Mesothelial cell of epicardium (in vitro differentiated cells): ENCODE results near the gene LAG3. TPM values are rescaled to one million over a fixed set of nuclear protein-coding genes. Genes with fewer than 3 reads are reported as not detected.
A peak's percentile ranks its signal among the peaks of the same experiment; 100 is the strongest.

ENCODE experiments used
- DNase-seq, 2 experiments: peaks; one replicate each; pipeline ENCODE4 v3.0.0; 2021; ENCODE audit warnings: low spot score in 2 of 2; ENCODE audit not compliant: unreplicated experiment in 2 of 2
- H3K27ac Mint-ChIP-seq: 2 replicates; pipeline ENCODE4 v1.8.0; 2021; ENCODE audit warnings: mixed read lengths
- H3K27me3 Mint-ChIP-seq: 2 replicates; pipeline ENCODE4 v1.8.0; 2021; ENCODE audit warnings: low read depth, mixed read lengths
- H3K36me3 Mint-ChIP-seq: 2 replicates; pipeline ENCODE4 v1.8.0; 2021; ENCODE audit warnings: mixed read lengths
- H3K4me1 Mint-ChIP-seq: 2 replicates; pipeline ENCODE4 v1.8.0; 2021; ENCODE audit warnings: mixed read lengths
- H3K4me3 Mint-ChIP-seq: 2 replicates; pipeline ENCODE4 v1.8.0; 2021; ENCODE audit warnings: mild to moderate bottlenecking, moderate library complexity, mixed read lengths
- H3K9me3 Mint-ChIP-seq: 2 replicates; pipeline ENCODE4 v1.8.0; 2021; ENCODE audit warnings: mixed read lengths
- CTCF ChIP-seq: fragments of 200-600 bp; sonication (generic); IDR thresholded peaks from one replicate; pipeline ENCODE4 v1.5.0; 2021; ENCODE audit warnings: antibody characterized with exemption; ENCODE audit not compliant: unreplicated experiment
- total RNA-seq: library from RNA; stranded (reverse); gene quantifications from 3 replicates; pipeline ENCODE4 v1.2.1, GENCODE V29; 2021

Gene LAG3
- total RNA-seq, 1 donor from 2014 or later: 3.8 TPM

GRCh38 chr12:6826125-6826733, 53.9 kb downstream of the LAG3 start:
- no peak overlapping the region for H3K4me3 Mint-ChIP-seq
- no peak for TF ChIP-seq CTCF
- no peaks in the 10 kb centered on the region for H3K36me3 Mint-ChIP-seq
- no peaks in the 10 kb centered on the region for H3K9me3 Mint-ChIP-seq
- peaks cover 14% of the 10 kb centered on the region for H3K27me3 Mint-ChIP-seq
- H3K27ac Mint-ChIP-seq: no peak overlapping the region
- peaks cover 46% of the 10 kb centered on the region for H3K4me1 Mint-ChIP-seq
- DNase-seq: no peak

- no peak for DNase-seq
- Mint-ChIP-seq H3K27me3 (peaks cover 14% of the 10 kb centered on the region), H3K36me3 (no peaks in the 10 kb centered on the region), H3K4me1 (peaks cover 44% of the 10 kb centered on the region), H3K27ac (peak overlapping the region; percentile 55), H3K4me3 (peak overlapping the region; percentile 68), H3K9me3 (no peaks in the 10 kb centered on the region)
- TF ChIP-seq CTCF: no peak
These were observed 54.6 kb downstream of the LAG3 start for GRCh38 chr12:6826734-6827436.

GRCh38 chr12:6827437-6827911, 55.2 kb downstream of the LAG3 start:
- Mint-ChIP-seq H3K9me3 (no peaks in the 10 kb centered on the region), H3K4me1 (peaks cover 38% of the 10 kb centered on the region), H3K36me3 (no peaks in the 10 kb centered on the region), H3K27ac (peak overlapping the region; percentile 55), H3K27me3 (peaks cover 14% of the 10 kb centered on the region), H3K4me3 (peak overlapping the region; percentile 68)
- no peak for TF ChIP-seq CTCF
- DNase-seq: peak in 1 of 2 experiments; percentile 79

Other genes starting within 250 kb of the LAG3 start
- gene GAPDH, start 238.0 kb upstream of the LAG3 start, total RNA-seq: 2,078 to 2,104 TPM (median 2,089 TPM) in 3 replicates
- gene IFFO1, start 216.5 kb upstream of the LAG3 start, total RNA-seq: 14.8 to 16.1 TPM (median 14.8 TPM) in 3 replicates
- gene NOP2, start 204.2 kb upstream of the LAG3 start, total RNA-seq: 51.8 to 58.6 TPM (median 56.6 TPM) in 3 replicates
- gene CHD4, start 165.1 kb upstream of the LAG3 start, total RNA-seq: 332 to 358 TPM (median 332 TPM) in 3 replicates
- gene LPAR5, start 136.6 kb upstream of the LAG3 start, total RNA-seq: 1.3 to 1.7 TPM (median 1.3 TPM) in 3 replicates
- gene ACRBP, start 125.1 kb upstream of the LAG3 start, total RNA-seq: 2.7 to 3.7 TPM (median 3.5 TPM) in 3 replicates
- gene ING4, start 109.4 kb upstream of the LAG3 start, total RNA-seq: 63.5 to 69.0 TPM (median 64.2 TPM) in 3 replicates
- gene ZNF384, start 83.1 kb upstream of the LAG3 start, total RNA-seq: 94.9 to 101 TPM (median 96.3 TPM) in 3 replicates
- gene PIANP, start 71.7 kb upstream of the LAG3 start, total RNA-seq: 3.7 to 6.0 TPM (median 3.9 TPM) in 3 replicates
- gene COPS7A, start 48.5 kb upstream of the LAG3 start, total RNA-seq: 34.1 to 37.6 TPM (median 34.8 TPM) in 3 replicates
- 195 to 203 TPM (median 202 TPM) in 3 replicates for gene MLF2, start 19.4 kb upstream of the LAG3 start, total RNA-seq
- 320 to 338 TPM (median 323 TPM) in 3 replicates for gene PTMS, start 6.2 kb upstream of the LAG3 start, total RNA-seq
- gene CD4, start 17.0 kb downstream of the LAG3 start, total RNA-seq: 2.9 to 3.9 TPM (median 3.8 TPM) in 3 replicates
- gene GPR162, start 49.3 kb downstream of the LAG3 start, total RNA-seq: 10.8 to 11.5 TPM (median 11.0 TPM) in 3 replicates
- gene P3H3, start 55.9 kb downstream of the LAG3 start, total RNA-seq: 80.7 to 86.2 TPM (median 83.8 TPM) in 3 replicates
- 22.9 to 24.3 TPM (median 23.0 TPM) in 3 replicates for gene GNB3, start 68.4 kb downstream of the LAG3 start, total RNA-seq
- gene CDCA3, start 78.8 kb downstream of the LAG3 start, total RNA-seq: 11.9 to 18.6 TPM (median 14.3 TPM) in 3 replicates
- gene USP5, start 79.6 kb downstream of the LAG3 start, total RNA-seq: 119 to 126 TPM (median 122 TPM) in 3 replicates
- 473 to 488 TPM (median 484 TPM) in 3 replicates for gene TPI1, start 95.0 kb downstream of the LAG3 start, total RNA-seq
- gene SPSB2, start 100.8 kb downstream of the LAG3 start, total RNA-seq: 2.4 to 4.1 TPM (median 2.9 TPM) in 3 replicates
- 11.6 to 14.4 TPM (median 13.4 TPM) in 3 replicates for gene LRRC23, start 132.3 kb downstream of the LAG3 start, total RNA-seq
- 30.2 to 30.7 TPM (median 30.2 TPM) in 3 replicates for gene ENO2, start 142.1 kb downstream of the LAG3 start, total RNA-seq
- gene ATN1, start 155.4 kb downstream of the LAG3 start, total RNA-seq: 193 to 205 TPM (median 195 TPM) in 3 replicates
- not detected in 3 replicates for gene RNU7-1, start 171.3 kb downstream of the LAG3 start, total RNA-seq
- 203 to 215 TPM (median 204 TPM) in 3 replicates for gene C12orf57, start 171.5 kb downstream of the LAG3 start, total RNA-seq
- 21.6 to 26.2 TPM (median 23.6 TPM) in 3 replicates for gene PTPN6, start 178.8 kb downstream of the LAG3 start, total RNA-seq
- gene PHB2, start 198.1 kb downstream of the LAG3 start, total RNA-seq: 221 to 229 TPM (median 224 TPM) in 3 replicates
- gene EMG1, start 198.4 kb downstream of the LAG3 start, total RNA-seq: 31.6 to 37.7 TPM (median 33.5 TPM) in 3 replicates
- gene LPCAT3, start 246.0 kb downstream of the LAG3 start, total RNA-seq: 44.6 to 45.9 TPM (median 45.1 TPM) in 3 replicates